COLO668 (cell line): Measurements from ENCODE around the gene NFS1.
"Not testable (repeated sequence)": the region's sequence is repeated elsewhere in the genome, so short reads cannot be mapped to it uniquely, and the experiment has no call there.

Experiments used
- DNase-seq: peaks from one replicate; lab custom pipeline; 2025; ENCODE audit not compliant: unreplicated experiment; lab: John Stamatoyannopoulos, UW

The NFS1 gene

DNA sequence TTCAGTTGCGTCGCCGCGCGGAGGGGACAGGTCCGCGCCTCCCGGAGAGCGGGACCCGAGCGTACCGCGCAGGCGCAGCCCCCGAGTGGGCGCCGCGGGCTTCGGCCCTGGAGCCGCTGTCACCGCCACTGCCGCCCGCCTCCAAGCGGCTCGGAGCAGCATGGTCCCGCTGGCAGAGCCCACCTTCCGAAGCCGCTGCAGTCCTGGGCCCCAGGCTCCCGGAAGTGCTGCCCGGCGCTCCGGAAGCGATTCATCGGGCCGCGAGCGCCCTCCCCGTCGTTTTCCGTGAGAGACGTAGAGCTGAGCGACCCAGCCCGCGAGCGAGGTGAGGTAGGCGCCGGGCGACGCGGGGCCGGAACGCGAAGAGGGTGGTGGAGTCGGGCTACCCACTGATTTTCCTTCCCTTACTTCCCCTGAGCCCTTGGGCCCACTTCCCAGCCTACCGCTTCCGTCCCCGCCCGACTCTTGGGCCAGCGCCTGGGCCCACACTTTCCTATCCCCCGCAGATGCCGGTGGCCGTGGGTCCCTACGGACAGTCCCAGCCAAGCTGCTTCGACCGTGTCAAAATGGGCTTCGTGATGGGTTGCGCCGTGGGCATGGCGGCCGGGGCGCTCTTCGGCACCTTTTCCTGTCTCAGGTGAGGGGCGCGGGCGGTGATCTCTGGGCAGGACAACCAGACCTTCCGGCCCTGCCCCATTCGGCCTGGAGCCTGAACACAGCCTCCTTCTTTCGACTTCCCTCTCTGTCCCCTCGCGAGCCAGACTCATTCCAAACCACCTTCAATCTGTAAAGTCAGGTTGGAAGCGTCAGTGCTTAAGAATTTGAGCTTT lies at the start of gene NFS1, which contains the start of gene ROMO1:
Gene NFS1, minus strand, starts transcription at position 226 of the 830 bp plus-strand sequence. Its CDS starts 64 bp downstream, at position 162.
Gene ROMO1, plus strand, starts transcription at position 279 of the 830 bp plus-strand sequence. Its CDS starts 228 bp downstream, at position 507.
- DNase-seq = peak; percentile 91

- DNase-seq = not testable (repeated sequence)
Observed at GRCh38 chr20:35744492-35744841, 45.3 kb upstream of the NFS1 start.

DNA sequence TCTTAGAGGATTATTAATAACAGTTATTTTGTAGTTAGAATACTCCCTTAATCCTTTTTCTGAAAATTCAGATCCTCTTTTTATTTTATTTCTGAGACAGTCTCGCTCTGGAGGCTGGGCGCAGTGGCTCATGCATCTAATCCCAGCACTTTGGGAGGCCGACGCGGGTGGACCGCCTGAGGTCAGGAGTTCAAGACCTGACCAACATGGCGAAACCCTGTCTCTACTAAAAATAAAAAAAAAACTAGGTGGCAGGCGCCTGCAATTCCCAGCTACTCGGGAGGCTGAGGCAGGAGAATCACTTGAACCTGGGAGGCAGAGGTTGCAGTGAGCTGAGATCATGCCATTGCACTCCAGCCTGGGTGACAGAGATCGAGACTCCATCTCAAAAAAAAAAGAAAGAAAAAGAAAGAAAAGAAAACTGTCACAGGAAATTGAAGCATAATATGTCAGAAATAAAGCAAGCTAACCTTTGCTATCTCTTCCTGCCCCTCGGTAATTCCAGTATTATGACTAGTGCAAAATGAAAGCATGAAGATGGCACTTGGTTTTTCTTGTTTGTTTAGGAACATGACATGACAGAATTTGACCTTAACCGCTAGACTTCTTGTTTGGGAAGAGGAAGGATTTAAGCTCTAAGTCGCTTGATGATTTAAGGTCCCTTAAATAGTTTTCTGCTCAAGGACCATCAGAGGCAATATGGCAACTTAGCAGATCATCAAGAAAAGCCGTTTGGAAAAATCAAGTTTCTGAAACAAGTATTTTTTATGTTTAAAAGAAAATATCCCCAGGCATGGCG lies 44.7 kb upstream of the NFS1 start:
- DNase-seq = no peak

DNA sequence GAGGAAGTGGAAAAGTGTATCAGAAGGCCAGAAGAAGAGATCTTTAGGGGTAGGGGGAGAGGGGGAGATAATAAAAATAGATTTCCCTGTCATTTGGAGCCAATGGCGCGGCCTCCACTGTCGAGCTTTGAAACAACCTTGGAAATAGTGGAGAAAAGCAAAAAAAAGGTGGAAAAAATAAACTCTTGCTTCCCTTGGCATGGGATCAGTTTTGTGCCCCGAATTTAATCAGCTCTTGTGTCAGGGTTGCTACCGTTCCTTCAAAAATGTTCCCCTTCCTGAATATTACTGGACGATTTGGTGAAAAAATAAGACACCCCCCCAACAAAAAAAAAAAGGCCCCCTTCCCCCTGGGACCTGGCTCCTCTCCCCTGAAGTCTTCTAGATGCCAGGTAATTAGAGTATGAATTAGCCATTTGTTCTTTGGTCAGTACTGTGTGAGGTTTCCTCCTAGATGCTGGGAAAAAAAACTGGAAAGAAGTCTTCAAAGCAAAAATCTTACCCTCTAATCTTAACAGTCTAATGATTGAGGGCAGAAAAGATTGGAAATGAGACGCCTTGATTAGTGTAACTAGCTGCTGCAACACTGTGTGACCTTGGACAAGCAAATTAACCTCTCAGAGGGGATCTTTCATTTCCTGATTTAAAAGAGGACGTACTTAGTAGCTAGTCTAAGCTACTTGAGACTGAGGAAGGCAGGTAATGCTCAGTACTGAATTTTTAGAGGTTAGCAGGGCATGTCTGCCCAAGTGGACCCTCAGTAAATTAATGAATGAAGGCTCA lies 43.8 kb upstream of the NFS1 start:
- DNase-seq = no peak

DNA sequence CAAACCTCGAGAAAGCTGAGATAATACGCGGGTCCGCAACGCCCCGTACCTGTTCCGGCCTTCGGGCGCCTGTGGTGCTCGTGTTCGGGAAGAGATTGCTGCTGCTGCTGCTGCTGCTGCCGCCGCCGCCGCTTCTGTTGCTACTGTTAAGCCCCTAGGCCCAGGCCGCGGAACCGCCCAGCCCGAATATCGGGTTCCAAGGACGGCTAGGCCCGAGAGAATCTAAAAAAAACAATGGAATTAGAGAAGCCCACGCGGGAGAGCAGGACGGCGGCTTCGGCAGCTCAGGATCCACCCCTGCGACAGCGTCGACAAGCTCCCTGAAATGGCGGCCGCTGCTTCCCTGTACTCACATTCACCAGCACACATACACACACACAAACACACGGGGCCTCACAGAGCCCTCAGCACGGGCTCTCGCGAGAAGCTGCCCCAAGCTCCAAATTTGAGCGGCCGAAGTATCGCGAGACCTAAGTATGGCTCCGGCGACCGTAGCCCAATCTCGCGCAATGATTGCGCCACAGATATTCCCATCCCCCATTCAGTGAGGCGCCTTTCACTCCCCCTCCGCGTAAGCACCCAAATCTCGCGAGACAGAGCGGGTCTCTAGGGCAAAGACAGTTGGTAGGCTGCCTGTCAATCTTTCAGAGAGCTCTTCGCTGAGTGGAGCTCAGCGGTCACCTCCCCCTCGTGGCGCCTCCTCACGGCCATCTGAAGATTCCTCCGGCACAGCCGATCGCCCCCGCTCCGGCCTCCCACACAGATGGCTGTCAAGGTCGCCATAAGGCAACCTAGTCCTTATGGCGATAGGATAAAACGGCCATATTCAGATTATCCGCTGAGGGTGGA lies 43.0 kb upstream of the NFS1 start, which contains the start of gene RBM39:
Gene RBM39, minus strand, starts transcription at position 369 of the 849 bp plus-strand sequence. CDS start 1,386 bp downstream, outside the sequence.
- DNase-seq = peak; percentile 100

GRCh38 chr20:35739294-35740163 lies 40.4 kb upstream of the NFS1 start:
- DNase-seq = peak; percentile 22

- no peak for DNase-seq
Observed at GRCh38 chr20:35738410-35739179, 39.4 kb upstream of the NFS1 start.

DNA sequence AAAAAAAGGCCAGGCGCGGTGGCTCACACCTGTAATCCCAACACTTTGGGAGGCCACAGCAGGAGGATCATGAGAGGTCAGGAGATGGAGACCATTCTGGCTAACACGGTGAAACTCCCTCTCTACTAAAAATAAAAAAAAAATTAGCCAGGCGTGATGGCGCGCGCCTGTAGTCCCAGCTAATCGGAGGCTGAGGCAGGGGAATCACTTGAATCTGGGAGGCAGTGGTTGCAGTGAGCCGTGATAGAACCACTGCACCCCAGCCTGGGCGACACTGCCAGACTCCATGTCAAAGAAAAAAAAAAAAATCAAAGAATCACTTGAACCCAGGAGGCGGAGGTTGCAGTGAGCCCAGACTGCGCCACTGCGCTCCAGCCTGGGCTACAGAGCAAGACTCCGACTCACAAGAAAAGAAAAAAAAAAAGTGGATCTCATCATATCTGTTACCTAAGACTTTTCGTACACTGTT lies 38.7 kb upstream of the NFS1 start:
- DNase-seq = no peak

DNA sequence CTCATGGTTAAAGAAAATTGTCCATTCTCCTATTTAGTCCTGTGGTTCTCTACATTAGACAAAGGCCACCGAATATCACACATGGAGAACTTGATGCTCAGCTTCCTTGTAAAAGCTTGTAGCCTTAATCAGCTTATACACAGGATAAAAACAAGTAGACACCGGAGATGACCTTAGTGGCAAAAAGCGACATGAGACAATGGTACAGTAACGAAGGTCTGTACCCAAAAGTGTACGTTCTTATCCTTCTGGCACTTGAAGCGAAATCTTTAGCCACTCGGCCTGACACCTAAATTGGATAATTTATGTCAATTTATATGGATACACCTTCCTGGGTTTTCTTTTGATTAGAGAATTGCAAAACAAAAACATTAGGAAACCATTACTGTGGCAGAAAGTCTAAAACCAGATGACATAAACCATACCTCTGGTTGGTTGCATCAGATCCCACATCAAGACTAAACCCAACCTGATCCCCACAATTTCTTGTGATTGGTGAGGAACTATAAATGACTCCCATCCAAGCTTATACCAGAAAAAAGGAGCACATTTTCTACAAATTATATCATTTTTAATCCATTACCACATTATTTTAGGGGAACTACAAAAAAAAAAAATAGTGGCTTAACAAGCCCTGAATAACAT lies 36.8 kb upstream of the NFS1 start:
- no peak for DNase-seq

GRCh38 chr20:35734777-35735649 lies 35.9 kb upstream of the NFS1 start:
- DNase-seq = no peak

GRCh38 chr20:35734374-35734773 lies 35.2 kb upstream of the NFS1 start:
- no peak for DNase-seq

GRCh38 chr20:35732644-35732982 lies 33.5 kb upstream of the NFS1 start:
- no peak for DNase-seq

DNA sequence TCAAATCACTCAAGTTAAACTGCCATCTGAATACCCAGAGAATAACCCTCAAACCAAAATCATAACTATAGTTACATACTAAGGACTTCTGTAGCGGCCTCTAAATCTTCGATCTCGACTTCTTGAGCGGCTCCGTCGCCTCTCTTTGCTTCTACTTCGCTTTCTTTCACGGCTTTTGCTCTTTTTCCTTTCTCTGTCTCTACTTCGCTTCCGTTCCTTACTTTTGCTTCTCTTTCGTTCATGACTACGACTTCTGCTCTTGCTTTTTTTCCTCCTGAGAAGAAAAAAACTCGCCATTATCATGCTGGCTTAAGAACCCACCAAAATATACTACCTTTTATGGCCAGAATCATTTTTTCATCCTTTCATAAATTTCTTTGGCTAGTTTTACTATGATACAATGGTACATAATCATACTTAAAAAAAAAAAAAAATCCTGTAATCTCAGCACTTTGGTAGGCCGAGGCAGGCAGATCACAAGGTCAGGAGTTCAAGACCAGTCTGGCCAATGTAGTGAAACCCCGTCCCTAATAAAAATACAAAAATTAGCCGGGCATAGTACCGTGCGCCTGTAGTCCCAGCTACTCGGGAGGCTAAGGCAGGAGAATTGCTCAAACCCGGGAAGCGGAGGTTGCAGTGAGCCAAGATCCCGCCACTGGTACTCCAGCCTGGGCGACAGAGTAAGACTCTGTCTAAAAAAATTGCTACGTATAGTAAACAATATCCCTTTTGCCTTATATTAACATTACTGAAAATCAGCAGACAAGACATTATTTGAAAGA lies 32.9 kb upstream of the NFS1 start:
- no peak for DNase-seq

DNA sequence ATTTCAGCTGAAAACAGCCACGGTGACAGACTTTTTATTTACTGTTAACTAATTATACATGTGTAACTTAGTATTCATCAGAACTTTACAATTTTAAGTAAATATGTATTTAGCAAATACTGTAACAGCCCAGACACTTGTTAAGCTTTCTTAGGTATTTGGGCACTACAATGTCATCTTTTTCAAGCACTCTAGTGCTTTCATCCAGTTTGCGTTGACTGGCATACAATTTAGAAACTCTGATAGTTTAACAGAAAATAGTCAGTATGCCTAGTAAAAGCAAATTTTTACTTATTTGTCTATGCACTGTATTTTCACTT lies 32.3 kb upstream of the NFS1 start:
- DNase-seq = no peak

DNA sequence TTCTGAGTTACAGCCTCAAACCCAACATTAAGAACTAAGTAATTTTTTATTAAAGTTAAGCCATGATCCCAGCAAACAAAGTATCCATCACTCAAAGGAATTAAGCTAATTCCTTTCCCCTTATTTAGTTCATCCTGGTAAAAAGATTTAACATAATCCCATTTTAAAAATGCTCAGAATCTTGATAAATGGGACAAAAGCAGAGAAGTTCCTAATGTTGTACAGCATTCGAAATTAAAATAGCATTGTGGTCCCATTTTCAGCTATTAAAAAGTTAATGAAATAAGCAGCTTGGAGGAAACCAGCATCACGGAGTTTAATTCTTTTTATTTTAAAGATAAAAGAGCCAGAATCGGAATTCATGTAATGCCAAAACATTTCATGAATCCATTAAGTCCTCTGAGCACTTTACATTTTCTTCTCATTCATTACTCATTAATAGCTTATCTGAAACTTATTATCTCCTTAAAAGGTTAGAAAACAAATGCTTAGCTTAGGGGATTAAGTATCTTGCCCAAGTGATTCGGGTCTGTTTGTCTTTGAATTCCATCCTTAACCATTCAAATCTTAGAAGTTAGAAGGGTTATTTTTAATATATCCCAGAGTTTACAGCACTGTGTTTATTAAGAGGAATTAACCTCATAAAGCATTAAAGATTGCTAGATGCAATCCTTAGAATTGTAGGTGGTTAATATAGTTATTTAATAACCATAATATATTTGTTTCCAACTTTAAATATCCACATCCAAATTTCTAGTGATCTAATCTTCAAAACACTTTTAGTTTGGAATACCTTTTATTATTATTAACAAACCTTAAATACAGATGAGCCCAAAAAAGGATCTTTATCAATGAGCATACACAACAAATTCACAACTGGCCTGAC lies 31.7 kb upstream of the NFS1 start:
- no peak for DNase-seq
